GM18520 (cell line): ENCODE results near the gene RAPGEF5.
"Not testable (repeated sequence)": the region's sequence is repeated elsewhere in the genome, so short reads cannot be mapped to it uniquely, and the experiment has no call there.

Experiments
- ATAC-seq: cut with Tn5 transposase; IDR thresholded peaks from one replicate; pipeline ENCODE4 v1.9.1; 2021; ENCODE audit not compliant: unreplicated experiment

Gene RAPGEF5

GRCh38 chr7:22094413-22095342 is 262.3 kb downstream of the RAPGEF5 start:
- ATAC-seq: no peak

- ATAC-seq: no peak
Measured at GRCh38 chr7:22093936-22094335, 263.0 kb downstream of the RAPGEF5 start.

GRCh38 chr7:22093001-22093400 is 264.0 kb downstream of the RAPGEF5 start:
- no peak for ATAC-seq

- not testable (repeated sequence) for ATAC-seq
Measured at GRCh38 chr7:22090958-22091525, 265.9 kb downstream of the RAPGEF5 start.

- no peak for ATAC-seq
Measured at GRCh38 chr7:22090512-22090911, 266.4 kb downstream of the RAPGEF5 start.

- ATAC-seq: no peak
Measured at GRCh38 chr7:22090107-22090506, 266.8 kb downstream of the RAPGEF5 start.

GRCh38 chr7:22088827-22089226 is 268.1 kb downstream of the RAPGEF5 start:
- no peak for ATAC-seq

GRCh38 chr7:22087861-22088260 is 269.1 kb downstream of the RAPGEF5 start:
- ATAC-seq: no peak

GRCh38 chr7:22083704-22084240 is 273.2 kb downstream of the RAPGEF5 start:
- ATAC-seq: no peak

GRCh38 chr7:22082886-22083703 is 273.9 kb downstream of the RAPGEF5 start:
- peak; percentile 94 for ATAC-seq

- no peak for ATAC-seq
Measured at GRCh38 chr7:22082553-22082885, 274.4 kb downstream of the RAPGEF5 start.

- not testable (repeated sequence) for ATAC-seq
Measured at GRCh38 chr7:22080219-22080618, 276.7 kb downstream of the RAPGEF5 start.

GRCh38 chr7:22078872-22079271 is 278.1 kb downstream of the RAPGEF5 start:
- ATAC-seq: not testable (repeated sequence)

- ATAC-seq: no peak
Measured at GRCh38 chr7:22075561-22075960, 281.4 kb downstream of the RAPGEF5 start.

GRCh38 chr7:22074897-22075296 is 282.1 kb downstream of the RAPGEF5 start:
- no peak for ATAC-seq
